ENCODE results near the gene PIGN. TPM values are rescaled to one million over a fixed set of nuclear protein-coding genes. Genes with fewer than 3 reads are reported as not detected.

Gene PIGN
- total RNA-seq, 3 donors from 2014 or later = 33.1 to 67.2 (median 47.9) TPM

DNA sequence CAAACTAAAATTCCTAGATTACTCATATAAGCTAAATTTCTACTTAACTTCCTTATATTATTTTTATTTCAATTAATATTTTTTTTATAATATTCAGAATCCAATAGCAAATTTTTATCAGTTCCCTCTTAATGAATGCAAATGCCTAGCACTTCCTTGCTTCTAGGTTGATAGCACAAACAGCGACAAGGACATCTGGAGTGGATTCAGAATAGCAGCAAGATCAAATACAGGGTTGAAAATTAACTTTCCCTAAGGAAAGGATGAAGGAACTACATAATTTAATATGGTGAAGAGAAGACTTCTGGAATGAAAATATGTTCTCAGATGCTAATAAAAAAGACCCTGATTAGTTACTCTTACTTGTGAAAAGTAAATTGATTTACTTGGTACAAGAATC lies 64.5 kb downstream of the PIGN start:
- H3K36me3 ChIP-seq = no peaks in the 10 kb centered on the region
- intact Hi-C loops (cut with DNase I; ENCODE audit: low total_unique reads) = no loop called here
- H3K4me3 ChIP-seq = no peak overlapping the region
- DNase-seq (ENCODE audit: low spot score in 2 of 2) = no peak
- no peak overlapping the region for H3K27ac ChIP-seq
- no peaks in the 10 kb centered on the region for H3K27me3 ChIP-seq
- TF ChIP-seq CTCF (IDR thresholded peaks at IDR 0.05) (no peak), POLR2A (IDR thresholded peaks at IDR 0.05) (no peak), POLR2AphosphoS5 (IDR thresholded peaks at IDR 0.05) (no peak)
- peaks cover 0 to 6% of the 10 kb centered on the region in 2 donors for H3K9me3 ChIP-seq
- no peaks in the 10 kb centered on the region for H3K4me1 ChIP-seq

GRCh38 chr18:62119884-62120283 lies 67.0 kb downstream of the PIGN start:
- intact Hi-C loops (cut with DNase I; ENCODE audit: low total_unique reads) = no loop called here
- Histone ChIP-seq H3K27me3 (no peaks in the 10 kb centered on the region), H3K4me1 (no peaks in the 10 kb centered on the region), H3K36me3 (no peaks in the 10 kb centered on the region), H3K27ac (no peak overlapping the region), H3K4me3 (no peak overlapping the region), H3K9me3 (peaks cover 0 to 6% of the 10 kb centered on the region in 2 donors)
- TF ChIP-seq POLR2A (IDR thresholded peaks at IDR 0.05) (no peak), CTCF (IDR thresholded peaks at IDR 0.05) (no peak), POLR2AphosphoS5 (IDR thresholded peaks at IDR 0.05) (no peak)
- DNase-seq (ENCODE audit: low spot score in 2 of 2) = no peak

GRCh38 chr18:62118328-62118727 lies 68.5 kb downstream of the PIGN start:
- Histone ChIP-seq H3K4me3 (no peak overlapping the region), H3K36me3 (no peaks in the 10 kb centered on the region), H3K9me3 (peaks cover 0 to 6% of the 10 kb centered on the region in 2 donors), H3K27ac (no peak overlapping the region), H3K27me3 (no peaks in the 10 kb centered on the region), H3K4me1 (no peaks in the 10 kb centered on the region)
- DNase-seq (ENCODE audit: low spot score in 2 of 2) = no peak
- TF ChIP-seq POLR2A (IDR thresholded peaks at IDR 0.05) (no peak), CTCF (IDR thresholded peaks at IDR 0.05) (no peak), POLR2AphosphoS5 (IDR thresholded peaks at IDR 0.05) (no peak)
- intact Hi-C loops (cut with DNase I; ENCODE audit: low total_unique reads) = no loop called here

DNA sequence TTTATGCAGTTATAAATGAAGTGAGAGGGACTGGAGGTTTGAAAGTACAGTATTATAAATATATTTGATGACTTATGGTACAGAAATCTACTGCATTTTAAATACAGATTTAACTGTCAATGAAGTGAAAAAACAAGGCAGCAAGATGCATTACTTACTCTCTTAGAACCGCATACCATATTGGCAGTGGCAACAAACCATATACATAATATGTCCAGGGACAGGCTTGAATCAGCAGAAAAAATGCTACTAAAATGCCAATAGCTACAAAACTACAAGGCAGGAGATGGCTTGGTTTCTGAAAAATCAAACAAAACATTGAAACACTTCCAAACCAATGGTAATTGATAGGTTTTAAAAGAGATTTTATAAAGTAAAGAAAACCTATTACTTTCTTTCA lies 77.2 kb downstream of the PIGN start:
- DNase-seq (ENCODE audit: low spot score in 2 of 2) = no peak
- Histone ChIP-seq H3K27me3 (no peaks in the 10 kb centered on the region), H3K4me3 (no peak overlapping the region), H3K36me3 (no peaks in the 10 kb centered on the region), H3K4me1 (no peaks in the 10 kb centered on the region), H3K9me3 (no peaks in the 10 kb centered on the region), H3K27ac (no peak overlapping the region)
- TF ChIP-seq POLR2AphosphoS5 (IDR thresholded peaks at IDR 0.05) (no peak), POLR2A (IDR thresholded peaks at IDR 0.05) (no peak), CTCF (IDR thresholded peaks at IDR 0.05) (no peak)
- intact Hi-C loops (cut with DNase I; ENCODE audit: low total_unique reads) = no loop called here

DNA sequence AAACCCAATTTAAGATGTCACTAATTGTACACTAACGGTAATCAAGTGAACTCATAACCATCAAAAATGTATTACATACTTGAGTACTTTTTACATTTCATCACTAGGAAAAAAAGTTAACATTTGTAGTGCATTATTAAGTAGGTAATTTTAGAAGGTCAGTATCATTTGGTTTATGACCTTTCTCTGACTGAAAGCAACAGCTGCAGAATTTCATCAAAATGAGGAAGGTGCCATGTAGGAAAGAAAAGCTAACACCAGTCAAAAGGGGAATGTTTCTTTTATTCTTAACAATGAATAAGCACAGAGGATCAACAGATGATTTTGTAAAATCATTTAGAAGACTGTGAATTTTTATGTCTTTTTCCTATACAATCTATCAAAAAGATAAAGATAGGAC lies 79.0 kb downstream of the PIGN start:
- H3K36me3 ChIP-seq = no peaks in the 10 kb centered on the region
- H3K27me3 ChIP-seq = no peaks in the 10 kb centered on the region
- no peak for DNase-seq (ENCODE audit: low spot score in 2 of 2)
- intact Hi-C loops (cut with DNase I; ENCODE audit: low total_unique reads) = no loop called here
- H3K27ac ChIP-seq = no peak overlapping the region
- H3K4me3 ChIP-seq = no peak overlapping the region
- H3K4me1 ChIP-seq = no peaks in the 10 kb centered on the region
- TF ChIP-seq POLR2AphosphoS5 (IDR thresholded peaks at IDR 0.05) (no peak), CTCF (IDR thresholded peaks at IDR 0.05) (no peak), POLR2A (IDR thresholded peaks at IDR 0.05) (no peak)
- H3K9me3 ChIP-seq = no peaks in the 10 kb centered on the region

Measured in breast epithelium (tissue), 4 donors.